GM12891 (cell line): ENCODE measurements around the gene GALNT18.

Experiments used
- PAX5 ChIP-seq: IDR thresholded peaks from 2 replicates; pipeline ENCODE4 v1.6.1; 2011; ENCODE audit warnings: low read length, moderate library complexity, mild to moderate bottlenecking; ENCODE audit not compliant: insufficient read depth, severe bottlenecking
- POLR2A ChIP-seq: IDR thresholded peaks from 2 replicates; pipeline ENCODE4 v1.6.1; 2011; ENCODE audit warnings: low read depth, low read length, control low read depth
- POLR2AphosphoS5 ChIP-seq: IDR thresholded peaks from 2 replicates; pipeline ENCODE4 v1.6.1; 2011; ENCODE audit warnings: low read depth, low read length, control low read depth
- POU2F2 ChIP-seq: IDR thresholded peaks from 2 replicates; pipeline ENCODE4 v1.6.1; 2011; ENCODE audit warnings: low read depth, mild to moderate bottlenecking, control low read depth, low read length, moderate library complexity
- SPI1 ChIP-seq: IDR thresholded peaks from 2 replicates; pipeline ENCODE4 v1.6.1; 2011; ENCODE audit warnings: low read depth, low read length, control low read depth
- TAF1 ChIP-seq: IDR thresholded peaks from 2 replicates; pipeline ENCODE4 v1.6.1; 2011; ENCODE audit warnings: low read depth, low read length, control low read depth

DNA sequence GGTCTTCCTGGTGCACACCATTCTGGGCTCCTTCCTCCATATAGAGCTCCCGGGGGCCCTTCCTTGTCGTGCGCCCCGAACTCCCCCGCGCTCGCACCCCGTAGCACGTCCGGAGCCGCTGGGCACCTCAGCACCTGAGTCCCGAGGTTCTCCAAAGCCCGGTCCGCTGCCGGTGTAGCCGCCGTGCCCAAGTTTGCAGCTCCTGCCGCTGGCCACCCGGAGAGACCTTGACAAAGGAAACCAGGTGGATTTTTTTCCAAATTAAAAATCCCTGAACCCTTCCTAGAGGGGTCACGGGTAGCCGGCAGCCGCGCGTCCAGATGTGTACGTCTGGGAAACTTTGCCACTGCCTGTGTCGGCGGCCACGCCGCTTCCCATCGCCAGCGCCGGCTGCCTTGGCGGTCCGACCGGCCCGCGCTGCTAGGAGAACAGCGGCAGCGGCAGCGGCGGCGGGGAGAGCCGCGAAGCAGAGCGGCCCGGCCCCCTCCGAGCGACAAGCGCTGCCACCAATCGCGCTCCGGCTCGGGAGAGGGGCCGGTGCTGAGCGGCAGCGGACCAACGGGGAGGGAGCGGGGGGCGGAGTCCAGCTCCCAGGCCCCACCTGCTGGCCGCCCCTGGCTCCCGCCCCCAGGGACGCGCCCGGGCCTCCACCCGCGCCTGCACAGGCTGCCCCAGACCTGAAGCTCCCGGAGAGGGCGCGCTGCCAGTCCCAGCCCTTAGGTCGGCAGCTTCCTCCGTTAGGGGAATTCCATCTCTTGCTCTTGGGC lies at the start of gene GALNT18:
- TF ChIP-seq SPI1: no peak
- TF ChIP-seq TAF1: no peak
- TF ChIP-seq POLR2AphosphoS5: no peak
- TF ChIP-seq POLR2A: no peak
- no peak for TF ChIP-seq POU2F2
- TF ChIP-seq PAX5: no peak
